HCT116 (cell line): ENCODE data around the gene POLRMT.

ENCODE experiments used
- CBX3 ChIP-seq: IDR thresholded peaks from 2 replicates; pipeline ENCODE4 v1.6.1; 2012; ENCODE audit warnings: low read depth
- CEBPB ChIP-seq: IDR thresholded peaks from 2 replicates; pipeline ENCODE4 v1.6.1; 2012; ENCODE audit warnings: low read depth
- EGR1 ChIP-seq: IDR thresholded peaks from 2 replicates; pipeline ENCODE4 v1.6.1; 2012; ENCODE audit warnings: low read depth
- ELF1 ChIP-seq: IDR thresholded peaks from 2 replicates; pipeline ENCODE4 v1.6.1; 2012; ENCODE audit warnings: low read depth, borderline replicate concordance
- EZH2 ChIP-seq: fragments of 200-600 bp; sonication (generic); IDR thresholded peaks from 2 replicates; pipeline ENCODE4 v1.6.1; 2017; ENCODE audit warnings: antibody characterized with exemption, mixed run types
- FOSL1 ChIP-seq: IDR thresholded peaks from 2 replicates; pipeline ENCODE4 v1.6.1; 2012; ENCODE audit warnings: low read depth
- POLR2A ChIP-seq: IDR thresholded peaks from 2 replicates; pipeline ENCODE4 v1.7.0; 2011; ENCODE audit warnings: borderline replicate concordance; ENCODE audit not compliant: insufficient read depth, insufficient read length; ENCODE audit errors: extremely low read depth
- POLR2AphosphoS5 ChIP-seq: IDR thresholded peaks from 2 replicates; pipeline ENCODE4 v1.6.1; 2011; ENCODE audit warnings: mild to moderate bottlenecking, low read depth, low read length, moderate library complexity
- RAD21 ChIP-seq: IDR thresholded peaks from 2 replicates; pipeline ENCODE4 v1.6.1; 2012; ENCODE audit warnings: low read depth, mild to moderate bottlenecking
- SIN3A ChIP-seq: IDR thresholded peaks from 2 replicates; pipeline ENCODE4 v1.6.1; 2012; ENCODE audit warnings: low read depth
- SRF ChIP-seq: IDR thresholded peaks from 2 replicates; pipeline ENCODE4 v1.6.1; 2012; ENCODE audit warnings: low read depth
- TF ChIP-seq, protein P1 (sequence below), 3 experiments: fragments of 200-600 bp in 1 of 3; sonication (generic) in 1 of 3; IDR thresholded peaks in 2 of 3; conservative IDR thresholded peaks in 1 of 3; 2 replicates each; pipeline ENCODE4 v1.5.1; 2012 to 2017; ENCODE audit warnings: low read depth in 2 of 3, low read length in 2 of 3, antibody characterized with exemption in 1 of 3, borderline replicate concordance in 1 of 3, control low read depth in 1 of 3, mild to moderate bottlenecking in 1 of 3, mixed read lengths in 1 of 3, mixed run types in 1 of 3, moderate library complexity in 1 of 3; ENCODE audit not compliant: insufficient read depth in 1 of 3
- TF ChIP-seq, protein P2 (sequence below): IDR thresholded peaks from 2 replicates; pipeline ENCODE4 v1.6.1; 2011; ENCODE audit warnings: mild to moderate bottlenecking, low read length, moderate library complexity; ENCODE audit not compliant: insufficient replicate concordance; ENCODE audit errors: extremely low read depth

DNA sequence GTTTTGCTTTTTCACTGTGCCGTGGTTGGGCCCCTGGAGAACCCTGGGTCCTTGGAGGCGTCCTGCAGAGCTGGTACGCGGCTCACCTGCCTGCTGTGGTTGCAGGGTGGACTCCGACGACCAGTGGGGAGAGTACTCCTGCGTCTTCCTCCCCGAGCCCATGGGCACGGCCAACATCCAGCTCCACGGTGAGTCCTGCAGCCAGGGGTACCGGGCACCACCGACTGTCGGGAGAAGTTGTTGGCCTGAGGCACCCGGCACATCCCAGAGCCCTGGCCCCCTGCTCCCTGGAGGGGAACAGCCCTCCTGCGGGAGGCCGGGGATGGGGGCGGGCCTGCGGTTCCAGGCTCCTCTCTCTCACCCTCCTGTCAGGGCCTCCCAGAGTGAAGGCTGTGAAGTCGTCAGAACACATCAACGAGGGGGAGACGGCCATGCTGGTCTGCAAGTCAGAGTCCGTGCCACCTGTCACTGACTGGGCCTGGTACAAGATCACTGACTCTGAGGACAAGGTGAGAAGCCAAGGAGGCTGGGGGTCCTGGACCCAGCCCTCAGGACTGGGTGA lies 53.0 kb downstream of the POLRMT start:
- TF ChIP-seq, protein P1, sequence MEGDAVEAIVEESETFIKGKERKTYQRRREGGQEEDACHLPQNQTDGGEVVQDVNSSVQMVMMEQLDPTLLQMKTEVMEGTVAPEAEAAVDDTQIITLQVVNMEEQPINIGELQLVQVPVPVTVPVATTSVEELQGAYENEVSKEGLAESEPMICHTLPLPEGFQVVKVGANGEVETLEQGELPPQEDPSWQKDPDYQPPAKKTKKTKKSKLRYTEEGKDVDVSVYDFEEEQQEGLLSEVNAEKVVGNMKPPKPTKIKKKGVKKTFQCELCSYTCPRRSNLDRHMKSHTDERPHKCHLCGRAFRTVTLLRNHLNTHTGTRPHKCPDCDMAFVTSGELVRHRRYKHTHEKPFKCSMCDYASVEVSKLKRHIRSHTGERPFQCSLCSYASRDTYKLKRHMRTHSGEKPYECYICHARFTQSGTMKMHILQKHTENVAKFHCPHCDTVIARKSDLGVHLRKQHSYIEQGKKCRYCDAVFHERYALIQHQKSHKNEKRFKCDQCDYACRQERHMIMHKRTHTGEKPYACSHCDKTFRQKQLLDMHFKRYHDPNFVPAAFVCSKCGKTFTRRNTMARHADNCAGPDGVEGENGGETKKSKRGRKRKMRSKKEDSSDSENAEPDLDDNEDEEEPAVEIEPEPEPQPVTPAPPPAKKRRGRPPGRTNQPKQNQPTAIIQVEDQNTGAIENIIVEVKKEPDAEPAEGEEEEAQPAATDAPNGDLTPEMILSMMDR (IDR thresholded peaks at IDR 0.05 in 2 of 3, conservative IDR thresholded peaks at IDR 0.05 in 1 of 3; ENCODE audit: borderline replicate concordance in 1 of 3, insufficient read depth in 1 of 3, low read depth in 2 of 3, low read length in 2 of 3) = no peak
- no peak for TF ChIP-seq POLR2AphosphoS5
- TF ChIP-seq ELF1 = no peak
- no peak for TF ChIP-seq EGR1
- no peak for TF ChIP-seq FOSL1
- TF ChIP-seq CBX3 = no peak
- no peak for TF ChIP-seq SRF
- no peak for TF ChIP-seq RAD21
- TF ChIP-seq EZH2 = no peak
- TF ChIP-seq POLR2A = no peak
- TF ChIP-seq, protein P2, sequence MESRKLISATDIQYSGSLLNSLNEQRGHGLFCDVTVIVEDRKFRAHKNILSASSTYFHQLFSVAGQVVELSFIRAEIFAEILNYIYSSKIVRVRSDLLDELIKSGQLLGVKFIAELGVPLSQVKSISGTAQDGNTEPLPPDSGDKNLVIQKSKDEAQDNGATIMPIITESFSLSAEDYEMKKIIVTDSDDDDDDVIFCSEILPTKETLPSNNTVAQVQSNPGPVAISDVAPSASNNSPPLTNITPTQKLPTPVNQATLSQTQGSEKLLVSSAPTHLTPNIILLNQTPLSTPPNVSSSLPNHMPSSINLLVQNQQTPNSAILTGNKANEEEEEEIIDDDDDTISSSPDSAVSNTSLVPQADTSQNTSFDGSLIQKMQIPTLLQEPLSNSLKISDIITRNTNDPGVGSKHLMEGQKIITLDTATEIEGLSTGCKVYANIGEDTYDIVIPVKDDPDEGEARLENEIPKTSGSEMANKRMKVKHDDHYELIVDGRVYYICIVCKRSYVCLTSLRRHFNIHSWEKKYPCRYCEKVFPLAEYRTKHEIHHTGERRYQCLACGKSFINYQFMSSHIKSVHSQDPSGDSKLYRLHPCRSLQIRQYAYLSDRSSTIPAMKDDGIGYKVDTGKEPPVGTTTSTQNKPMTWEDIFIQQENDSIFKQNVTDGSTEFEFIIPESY = no peak
- TF ChIP-seq CEBPB = no peak
- no peak for TF ChIP-seq SIN3A
